GM23338 (cell line): ENCODE measurements around the gene APOBEC2.

ENCODE experiments used
- CREB1 ChIP-seq: fragments of 250-450 bp; sonication (Bioruptor Pico); IDR thresholded peaks from 2 replicates; pipeline ENCODE4 v1.5.0; 2020; ENCODE audit warnings: low read depth, mild to moderate bottlenecking, moderate library complexity
- EZH2 ChIP-seq: fragments of 200-600 bp; sonication (generic); IDR thresholded peaks from one replicate; pipeline ENCODE4 v1.8.0; 2017; ENCODE audit warnings: antibody characterized with exemption, mild to moderate bottlenecking, low read depth; ENCODE audit not compliant: unreplicated experiment
- EZH2phosphoT487 ChIP-seq: fragments of 200-600 bp; sonication (generic); IDR thresholded peaks from one replicate; pipeline ENCODE4 v1.8.1; 2018; ENCODE audit warnings: antibody characterized with exemption; ENCODE audit not compliant: unreplicated experiment
- JUNB ChIP-seq: IDR thresholded peaks from one replicate; pipeline ENCODE4 v1.6.1; 2016; ENCODE audit warnings: antibody characterized with exemption; ENCODE audit not compliant: unreplicated experiment
- NANOG ChIP-seq: IDR thresholded peaks from 2 replicates; pipeline ENCODE4 v1.6.1; 2016; ENCODE audit warnings: antibody characterized with exemption, borderline replicate concordance
- POLR2AphosphoS5 ChIP-seq: IDR thresholded peaks from 2 replicates; pipeline ENCODE4 v1.6.1; 2016; ENCODE audit warnings: antibody characterized with exemption, low read depth
- STAT1 ChIP-seq: IDR thresholded peaks from one replicate; pipeline ENCODE4 v1.6.1; 2016; ENCODE audit warnings: antibody characterized with exemption; ENCODE audit not compliant: unreplicated experiment
- ZNF331 ChIP-seq: fragments of 250-450 bp; sonication (Bioruptor Pico); IDR thresholded peaks from 2 replicates; pipeline ENCODE4 v1.5.0; 2020; ENCODE audit warnings: low read depth, mild to moderate bottlenecking, moderate library complexity
- TF ChIP-seq, protein P1 (sequence below), 2 experiments: fragments of 200-600 bp in 1 of 2; sonication (generic) in 1 of 2; conservative IDR thresholded peaks; 2 replicates each; pipeline versions ENCODE4 v1.5.1 to v1.6.1; 2016 to 2017; ENCODE audit warnings: antibody characterized with exemption in 2 of 2, low read depth in 2 of 2, mild to moderate bottlenecking in 2 of 2, moderate library complexity in 1 of 2
- TF ChIP-seq, protein P2 (sequence below): IDR thresholded peaks from one replicate; pipeline ENCODE4 v1.6.1; 2018; ENCODE audit warnings: antibody characterized with exemption; ENCODE audit not compliant: unreplicated experiment
- TF ChIP-seq, protein P3 (sequence below): IDR thresholded peaks from 2 replicates; pipeline ENCODE4 v1.6.1; 2016; ENCODE audit warnings: antibody characterized with exemption

DNA sequence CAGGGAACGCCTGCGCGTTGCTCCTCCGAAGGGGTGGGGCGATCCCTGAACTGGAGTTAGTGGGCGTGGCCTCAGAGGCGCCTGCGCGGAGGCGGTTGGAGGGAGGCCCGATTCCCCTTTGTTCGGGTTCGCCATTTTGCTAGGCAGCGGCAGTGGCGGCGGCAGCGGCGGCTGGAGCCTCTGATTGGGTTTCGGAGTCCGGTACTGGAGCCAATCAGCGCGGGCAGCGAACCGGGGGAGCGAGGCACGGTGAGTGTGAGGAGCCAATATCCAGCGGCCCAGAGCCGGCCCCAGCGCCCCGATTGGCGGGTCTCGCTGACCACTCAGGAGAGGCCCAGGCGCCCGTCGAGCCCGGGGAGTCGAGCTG, 19.8 kb downstream of the APOBEC2 start, which contains the start of gene NFYA:
- TF ChIP-seq, protein P1, sequence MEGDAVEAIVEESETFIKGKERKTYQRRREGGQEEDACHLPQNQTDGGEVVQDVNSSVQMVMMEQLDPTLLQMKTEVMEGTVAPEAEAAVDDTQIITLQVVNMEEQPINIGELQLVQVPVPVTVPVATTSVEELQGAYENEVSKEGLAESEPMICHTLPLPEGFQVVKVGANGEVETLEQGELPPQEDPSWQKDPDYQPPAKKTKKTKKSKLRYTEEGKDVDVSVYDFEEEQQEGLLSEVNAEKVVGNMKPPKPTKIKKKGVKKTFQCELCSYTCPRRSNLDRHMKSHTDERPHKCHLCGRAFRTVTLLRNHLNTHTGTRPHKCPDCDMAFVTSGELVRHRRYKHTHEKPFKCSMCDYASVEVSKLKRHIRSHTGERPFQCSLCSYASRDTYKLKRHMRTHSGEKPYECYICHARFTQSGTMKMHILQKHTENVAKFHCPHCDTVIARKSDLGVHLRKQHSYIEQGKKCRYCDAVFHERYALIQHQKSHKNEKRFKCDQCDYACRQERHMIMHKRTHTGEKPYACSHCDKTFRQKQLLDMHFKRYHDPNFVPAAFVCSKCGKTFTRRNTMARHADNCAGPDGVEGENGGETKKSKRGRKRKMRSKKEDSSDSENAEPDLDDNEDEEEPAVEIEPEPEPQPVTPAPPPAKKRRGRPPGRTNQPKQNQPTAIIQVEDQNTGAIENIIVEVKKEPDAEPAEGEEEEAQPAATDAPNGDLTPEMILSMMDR (conservative IDR thresholded peaks at IDR 0.05; ENCODE audit: low read depth in 2 of 2): no peak
- TF ChIP-seq EZH2 (no peak), CREB1 (no peak), EZH2phosphoT487 (no peak), ZNF331 (CRISPR knock-in tag) (no peak), POLR2AphosphoS5 (peak; percentile 72), STAT1 (no peak), NANOG (no peak), JUNB (no peak)
- TF ChIP-seq, protein P2, sequence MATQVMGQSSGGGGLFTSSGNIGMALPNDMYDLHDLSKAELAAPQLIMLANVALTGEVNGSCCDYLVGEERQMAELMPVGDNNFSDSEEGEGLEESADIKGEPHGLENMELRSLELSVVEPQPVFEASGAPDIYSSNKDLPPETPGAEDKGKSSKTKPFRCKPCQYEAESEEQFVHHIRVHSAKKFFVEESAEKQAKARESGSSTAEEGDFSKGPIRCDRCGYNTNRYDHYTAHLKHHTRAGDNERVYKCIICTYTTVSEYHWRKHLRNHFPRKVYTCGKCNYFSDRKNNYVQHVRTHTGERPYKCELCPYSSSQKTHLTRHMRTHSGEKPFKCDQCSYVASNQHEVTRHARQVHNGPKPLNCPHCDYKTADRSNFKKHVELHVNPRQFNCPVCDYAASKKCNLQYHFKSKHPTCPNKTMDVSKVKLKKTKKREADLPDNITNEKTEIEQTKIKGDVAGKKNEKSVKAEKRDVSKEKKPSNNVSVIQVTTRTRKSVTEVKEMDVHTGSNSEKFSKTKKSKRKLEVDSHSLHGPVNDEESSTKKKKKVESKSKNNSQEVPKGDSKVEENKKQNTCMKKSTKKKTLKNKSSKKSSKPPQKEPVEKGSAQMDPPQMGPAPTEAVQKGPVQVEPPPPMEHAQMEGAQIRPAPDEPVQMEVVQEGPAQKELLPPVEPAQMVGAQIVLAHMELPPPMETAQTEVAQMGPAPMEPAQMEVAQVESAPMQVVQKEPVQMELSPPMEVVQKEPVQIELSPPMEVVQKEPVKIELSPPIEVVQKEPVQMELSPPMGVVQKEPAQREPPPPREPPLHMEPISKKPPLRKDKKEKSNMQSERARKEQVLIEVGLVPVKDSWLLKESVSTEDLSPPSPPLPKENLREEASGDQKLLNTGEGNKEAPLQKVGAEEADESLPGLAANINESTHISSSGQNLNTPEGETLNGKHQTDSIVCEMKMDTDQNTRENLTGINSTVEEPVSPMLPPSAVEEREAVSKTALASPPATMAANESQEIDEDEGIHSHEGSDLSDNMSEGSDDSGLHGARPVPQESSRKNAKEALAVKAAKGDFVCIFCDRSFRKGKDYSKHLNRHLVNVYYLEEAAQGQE: no peak
- TF ChIP-seq, protein P3, sequence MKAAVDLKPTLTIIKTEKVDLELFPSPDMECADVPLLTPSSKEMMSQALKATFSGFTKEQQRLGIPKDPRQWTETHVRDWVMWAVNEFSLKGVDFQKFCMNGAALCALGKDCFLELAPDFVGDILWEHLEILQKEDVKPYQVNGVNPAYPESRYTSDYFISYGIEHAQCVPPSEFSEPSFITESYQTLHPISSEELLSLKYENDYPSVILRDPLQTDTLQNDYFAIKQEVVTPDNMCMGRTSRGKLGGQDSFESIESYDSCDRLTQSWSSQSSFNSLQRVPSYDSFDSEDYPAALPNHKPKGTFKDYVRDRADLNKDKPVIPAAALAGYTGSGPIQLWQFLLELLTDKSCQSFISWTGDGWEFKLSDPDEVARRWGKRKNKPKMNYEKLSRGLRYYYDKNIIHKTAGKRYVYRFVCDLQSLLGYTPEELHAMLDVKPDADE: no peak
